T-helper 1 cell treated with Interleukin-12 subunit alpha and Interleukin-12 subunit beta and Interleukin-4 antibody, amounts not matched to agents 30 ng/mL and 1 ng/mL, for 36 hours (primary cell): ENCODE measurements around the gene VCL. TPM values are rescaled to one million over a fixed set of nuclear protein-coding genes. Genes with fewer than 3 reads are reported as not detected.
"Not testable (repeated sequence)": the region's sequence is repeated elsewhere in the genome, so short reads cannot be mapped to it uniquely, and the experiment has no call there.

Experiments used
- intact Hi-C: fragments of 100-400 bp; cut with micrococcal nuclease; formaldehyde crosslinking; loops from one replicate; pipeline ENCODE4 v1.15.1; 2024
- total RNA-seq: library from RNA; stranded (reverse); gene quantifications from 2 replicates; pipeline ENCODE4 v1.2.3, GENCODE V29; 2022

The VCL gene
- 38.2 and 40.9 TPM in 2 replicates for total RNA-seq

DNA sequence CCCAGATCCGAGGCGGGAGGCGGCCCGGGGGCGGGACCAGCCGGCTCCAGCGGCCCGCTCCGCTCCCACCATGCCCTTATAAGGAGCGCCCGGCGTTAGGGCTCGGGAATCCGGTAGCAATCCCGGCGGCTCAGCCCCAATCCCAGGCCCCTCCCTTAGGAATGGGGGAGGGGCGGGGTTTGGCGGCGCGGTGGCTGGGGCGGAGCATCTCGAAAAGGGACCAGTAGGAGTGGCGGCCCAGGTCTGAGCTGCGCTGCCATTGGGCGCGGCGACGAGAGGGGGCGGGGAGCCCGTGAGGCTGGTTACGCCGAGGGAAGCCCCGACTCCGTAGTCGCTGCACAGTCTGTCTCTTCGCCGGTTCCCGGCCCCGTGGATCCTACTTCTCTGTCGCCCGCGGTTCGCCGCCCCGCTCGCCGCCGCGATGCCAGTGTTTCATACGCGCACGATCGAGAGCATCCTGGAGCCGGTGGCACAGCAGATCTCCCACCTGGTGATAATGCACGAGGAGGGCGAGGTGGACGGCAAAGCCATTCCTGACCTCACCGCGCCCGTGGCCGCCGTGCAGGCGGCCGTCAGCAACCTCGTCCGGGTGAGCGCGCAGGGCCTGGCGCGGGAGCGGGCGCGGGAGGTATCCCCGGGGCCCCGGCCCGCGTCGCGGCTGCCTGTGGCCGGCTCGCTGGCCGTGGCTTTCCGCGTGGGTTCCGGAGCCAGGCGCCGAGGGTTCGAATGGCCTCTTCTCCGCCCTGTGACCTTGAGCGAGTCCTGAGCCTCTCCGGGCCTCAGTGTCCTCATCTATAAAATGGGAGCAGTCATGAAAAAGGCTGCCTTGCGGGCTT, at the start of gene VCL:
Gene VCL (plus strand): TSS at position 330 of the 836 bp plus-strand sequence. CDS start 92 bp downstream, at position 422.
- intact Hi-C loops: loop anchor here (1.0 to 5.0 kb wide), 13 partner anchors 24 to 1234 kb away; partner anchors contain the start of genes ADK, KAT6B, NDST2 and PPP3CB

DNA sequence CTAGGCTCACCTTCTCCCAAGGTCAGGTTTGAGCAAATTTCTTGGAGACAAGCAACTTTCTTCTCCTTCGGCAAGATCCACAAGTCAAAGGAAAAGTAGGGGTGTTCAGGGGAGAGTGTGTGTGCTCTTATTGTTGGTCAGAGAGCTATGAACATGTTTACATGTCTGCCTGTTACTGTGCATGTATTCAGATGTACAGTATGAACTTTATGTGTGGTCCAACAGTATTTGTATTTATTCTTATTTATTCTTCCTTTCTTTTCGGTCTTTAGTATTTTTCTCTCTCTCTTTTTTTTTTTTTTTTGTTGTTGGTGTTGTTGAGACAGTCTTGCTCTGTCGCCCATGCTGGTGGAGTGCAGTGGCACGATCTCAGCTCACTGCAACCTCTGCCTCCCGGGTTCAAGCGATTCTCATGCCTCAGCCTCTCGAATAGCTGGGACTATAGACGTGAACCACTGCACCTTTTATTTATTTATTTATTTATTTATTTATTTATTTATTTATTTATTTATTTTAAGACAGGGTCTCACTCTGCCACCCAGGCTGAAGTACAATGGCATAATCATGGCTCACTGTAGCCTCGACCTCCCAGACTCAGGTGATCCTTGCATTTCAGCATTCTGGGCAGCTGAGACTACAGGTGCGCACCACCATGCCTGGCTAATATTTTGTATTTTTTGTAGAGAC, 48.8 kb upstream of the VCL start:
- intact Hi-C loops: no loop called here

DNA sequence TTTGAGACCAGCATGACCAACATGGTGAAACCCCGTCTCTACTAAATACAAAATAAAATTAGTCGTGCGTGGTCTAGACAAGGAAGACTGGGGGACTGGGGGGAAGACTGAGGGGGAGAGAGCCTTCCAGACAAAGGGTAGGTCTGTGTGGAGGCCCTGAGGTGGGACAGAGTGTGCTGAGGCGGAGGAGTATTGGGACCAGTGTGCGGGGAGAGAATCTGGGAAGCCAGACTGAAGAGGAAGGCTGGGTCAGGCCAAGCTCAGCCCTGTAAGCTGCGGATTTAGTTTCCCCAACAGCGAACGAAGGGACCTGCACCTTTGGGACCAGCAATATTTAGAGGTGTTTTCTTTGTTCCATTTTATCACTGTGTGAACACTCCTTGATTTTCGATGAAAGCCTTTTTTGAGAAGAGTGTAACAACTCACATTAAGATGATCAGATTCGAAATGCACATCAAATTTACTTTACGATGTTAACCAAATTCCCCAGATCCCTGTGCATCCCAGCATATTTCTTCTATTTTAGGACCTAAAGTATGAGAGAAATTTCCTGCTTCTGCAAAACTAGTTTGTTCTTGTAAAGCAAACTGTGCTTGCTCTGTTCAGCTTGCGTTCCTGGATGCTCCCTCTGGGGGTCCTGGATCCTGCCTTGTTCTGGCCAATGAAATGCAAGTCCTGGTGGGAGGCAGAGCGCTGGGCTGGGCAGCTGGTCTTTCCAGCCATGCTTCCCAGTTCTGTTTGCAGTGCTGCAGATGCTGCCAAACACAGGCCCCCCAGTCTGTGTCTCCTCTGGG, 47.6 kb upstream of the VCL start:
- intact Hi-C loops: no loop called here

DNA sequence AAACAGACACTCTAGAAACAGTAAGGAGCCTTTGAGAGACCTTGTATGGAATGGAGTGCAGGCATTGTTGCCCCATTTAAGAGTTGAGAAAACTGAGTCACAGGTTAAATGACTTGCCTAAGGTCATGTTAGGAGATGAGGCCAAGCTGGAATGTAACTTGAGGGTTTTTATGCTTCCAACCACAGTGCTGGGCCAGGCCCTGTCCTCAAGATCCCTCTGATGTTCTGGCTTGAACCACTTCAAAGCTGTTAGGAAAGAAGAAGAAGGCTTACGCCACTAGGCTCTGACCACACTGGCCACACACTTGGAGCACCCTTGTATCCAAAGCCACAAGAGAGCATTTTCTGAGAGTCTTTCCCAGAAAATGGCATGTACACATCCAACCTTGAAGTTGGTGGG, 44.3 kb upstream of the VCL start:
- intact Hi-C loops: no loop called here

DNA sequence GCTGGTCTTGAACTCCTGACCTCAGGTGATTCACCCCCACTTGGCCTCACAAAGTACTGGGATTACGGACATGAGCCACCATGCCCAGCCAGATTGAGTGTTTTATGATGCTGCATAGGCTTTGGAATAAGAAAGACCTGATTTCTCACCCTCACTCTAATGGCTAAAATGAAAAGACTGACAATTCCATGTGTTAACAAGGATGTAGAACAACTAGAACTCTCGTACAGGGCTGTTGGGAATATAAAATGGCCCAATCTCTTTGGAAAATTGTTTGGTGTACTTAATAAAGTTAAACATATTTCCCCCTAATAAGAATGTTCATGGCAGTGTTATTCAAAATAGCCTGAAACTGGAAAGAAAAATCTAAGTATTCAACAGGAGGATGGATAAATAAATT, 43.2 kb upstream of the VCL start:
- intact Hi-C loops: no loop called here

DNA sequence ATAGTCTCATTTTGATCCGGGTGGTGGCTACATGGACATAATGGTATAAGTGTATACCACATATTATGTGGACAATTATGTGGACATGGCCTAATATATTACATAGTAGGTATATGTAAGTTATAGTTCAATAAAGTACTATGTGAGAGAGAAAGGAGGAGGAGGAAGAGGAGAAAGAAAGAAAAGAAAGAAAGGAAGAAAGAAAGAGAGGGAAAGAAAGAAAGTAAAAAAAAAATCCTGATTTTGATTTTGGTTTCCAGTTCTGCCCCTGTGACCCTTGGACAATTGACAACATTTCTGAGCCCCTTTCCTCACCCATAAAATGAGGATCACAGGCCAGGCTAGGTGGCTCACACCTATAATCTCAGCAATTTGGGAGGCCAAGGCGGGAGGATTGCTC, 42.2 kb upstream of the VCL start:
- intact Hi-C loops: loop anchor here (1.0 to 2.0 kb wide), 4 partner anchors 43 to 106 kb away; partner anchors contain the start of genes PLAU and VCL

DNA sequence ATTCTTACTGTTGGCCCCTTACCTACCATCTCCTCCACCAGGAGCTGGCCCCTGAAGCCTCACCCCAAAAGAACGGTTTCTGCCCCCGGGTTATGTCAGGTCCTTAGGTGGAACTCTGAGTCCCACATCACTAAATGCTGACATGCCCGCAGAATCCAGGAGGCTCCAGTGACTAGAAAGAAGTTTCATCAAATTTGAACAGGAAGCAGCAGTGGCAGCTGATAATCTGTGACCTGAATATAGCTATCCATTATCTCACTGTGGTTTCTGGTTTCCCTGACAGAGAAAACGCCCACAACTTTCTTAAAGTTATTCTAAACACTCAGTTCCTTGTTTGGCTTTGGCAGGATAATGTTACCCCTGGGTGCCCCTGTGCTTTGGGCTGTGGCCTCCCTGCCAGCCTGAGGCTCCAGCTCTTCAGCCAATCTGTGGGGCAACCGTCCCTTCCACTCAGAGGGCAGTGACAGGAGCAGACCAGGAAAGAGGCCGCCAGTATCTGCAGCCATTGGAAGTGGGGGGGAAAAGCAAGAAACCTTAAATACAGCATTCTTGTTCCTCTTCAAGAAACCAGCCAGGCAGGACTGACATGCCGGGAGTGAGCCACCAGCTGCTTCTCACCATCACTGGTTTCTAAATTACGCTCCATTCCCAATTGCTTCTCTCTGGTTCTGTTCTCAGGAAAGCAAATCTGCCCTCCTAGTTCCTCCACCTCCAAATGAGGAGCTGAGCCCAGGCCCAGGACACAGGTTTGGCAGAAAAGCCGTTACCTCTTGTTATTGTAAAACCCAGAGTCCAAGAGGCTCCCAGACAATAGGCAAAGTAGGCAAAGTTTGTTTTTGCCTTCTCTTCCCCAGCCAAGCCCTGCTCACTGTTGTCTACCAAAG, 41.2 kb upstream of the VCL start:
- intact Hi-C loops: loop anchor here (1.0 to 2.0 kb wide), 8 partner anchors 18 to 125 kb away; partner anchors contain the start of genes PLAU and VCL

DNA sequence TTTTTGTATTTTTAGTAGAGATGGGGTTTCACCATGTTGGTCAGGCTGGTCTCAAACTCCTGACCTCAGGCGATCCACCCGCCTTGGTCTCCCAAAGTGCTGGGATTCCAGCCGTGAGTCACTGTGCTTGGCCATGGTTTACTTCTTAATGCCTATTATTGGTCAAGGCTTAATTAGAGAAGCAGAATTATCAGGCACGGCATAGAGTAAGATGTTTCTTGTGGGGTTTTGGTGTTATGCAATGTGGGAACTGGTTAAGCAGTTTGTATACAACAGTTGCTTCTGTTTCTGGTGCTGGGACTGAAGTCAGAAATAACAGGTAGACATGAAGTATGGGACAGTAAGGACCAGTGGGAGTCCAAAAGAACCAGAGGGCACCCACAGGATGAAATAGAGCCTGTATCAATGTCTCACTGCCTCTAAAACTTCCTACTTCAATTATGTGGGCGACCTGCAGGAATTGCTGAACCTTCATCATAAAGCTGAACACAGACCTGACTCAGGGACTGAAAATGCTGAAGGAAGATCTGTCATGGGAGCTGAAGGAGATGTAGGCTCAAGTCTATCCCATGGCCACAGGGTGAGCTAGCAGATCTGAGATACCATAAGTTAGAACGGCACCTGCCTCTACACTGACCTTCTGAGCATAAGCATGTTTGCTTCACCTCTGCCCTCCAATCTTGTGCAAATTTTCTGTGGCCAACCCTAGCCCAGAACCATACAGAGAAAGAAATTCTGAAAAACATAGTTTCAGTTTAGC, 38.3 kb upstream of the VCL start:
- intact Hi-C loops: no loop called here

DNA sequence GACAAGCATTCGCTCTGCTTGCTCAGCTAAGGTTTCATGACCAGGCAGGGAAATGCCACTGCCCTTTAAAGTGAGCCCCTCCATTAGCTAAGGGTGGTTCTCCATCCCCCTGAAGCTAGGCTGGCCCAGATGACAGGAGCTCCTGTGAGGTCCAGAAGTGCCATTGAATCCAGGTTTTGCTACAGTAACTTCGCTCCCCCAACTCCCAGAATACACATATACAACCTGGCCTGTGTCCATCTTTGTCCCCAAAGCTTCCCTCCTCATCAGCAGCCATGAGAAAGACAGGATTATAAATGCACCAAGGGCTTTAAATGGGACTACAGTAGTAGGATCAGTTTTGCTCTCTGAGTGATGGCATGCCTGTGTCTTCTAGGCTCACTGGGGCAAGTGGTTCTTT, 35.5 kb upstream of the VCL start:
- intact Hi-C loops: no loop called here

DNA sequence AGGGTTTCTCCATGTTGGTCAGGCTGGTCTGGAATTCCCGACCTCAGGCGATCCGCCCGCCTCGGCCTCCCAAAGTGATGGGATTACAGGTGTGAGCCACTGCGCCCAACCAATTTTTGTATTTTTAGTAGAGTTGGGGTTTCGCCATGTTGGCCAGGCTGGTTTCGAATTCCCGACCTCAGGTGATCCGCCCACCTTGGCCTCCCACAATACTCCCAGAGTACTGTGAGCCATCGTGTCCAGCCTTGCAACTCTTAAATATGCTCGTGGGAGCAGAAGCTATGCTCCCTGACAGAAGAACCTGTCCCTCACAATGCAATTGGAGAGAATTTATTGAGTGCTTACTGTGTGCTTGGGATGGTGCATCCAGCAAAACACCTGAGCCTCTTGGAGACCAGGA, 34.4 kb upstream of the VCL start:
- intact Hi-C loops: not testable (repeated sequence)

DNA sequence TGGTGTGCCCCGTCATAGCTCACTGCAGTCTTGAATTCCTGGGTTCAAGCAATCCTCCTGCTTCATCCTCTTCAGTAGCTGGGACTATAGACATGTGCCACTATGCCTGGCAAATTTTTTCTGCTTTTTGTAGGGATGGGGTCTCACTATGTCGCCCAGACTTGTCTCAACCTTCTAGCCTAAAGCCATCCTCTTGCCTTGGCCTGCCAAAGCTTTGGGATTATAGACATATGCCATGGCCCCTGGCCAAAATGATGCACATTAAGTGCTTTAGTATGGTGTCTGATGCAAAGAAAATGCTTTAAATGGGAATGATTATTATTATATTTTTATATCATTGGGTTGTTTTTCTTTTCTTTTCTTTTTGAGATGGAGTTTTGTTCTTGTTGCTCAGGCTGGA, 33.2 kb upstream of the VCL start:
- intact Hi-C loops: no loop called here

DNA sequence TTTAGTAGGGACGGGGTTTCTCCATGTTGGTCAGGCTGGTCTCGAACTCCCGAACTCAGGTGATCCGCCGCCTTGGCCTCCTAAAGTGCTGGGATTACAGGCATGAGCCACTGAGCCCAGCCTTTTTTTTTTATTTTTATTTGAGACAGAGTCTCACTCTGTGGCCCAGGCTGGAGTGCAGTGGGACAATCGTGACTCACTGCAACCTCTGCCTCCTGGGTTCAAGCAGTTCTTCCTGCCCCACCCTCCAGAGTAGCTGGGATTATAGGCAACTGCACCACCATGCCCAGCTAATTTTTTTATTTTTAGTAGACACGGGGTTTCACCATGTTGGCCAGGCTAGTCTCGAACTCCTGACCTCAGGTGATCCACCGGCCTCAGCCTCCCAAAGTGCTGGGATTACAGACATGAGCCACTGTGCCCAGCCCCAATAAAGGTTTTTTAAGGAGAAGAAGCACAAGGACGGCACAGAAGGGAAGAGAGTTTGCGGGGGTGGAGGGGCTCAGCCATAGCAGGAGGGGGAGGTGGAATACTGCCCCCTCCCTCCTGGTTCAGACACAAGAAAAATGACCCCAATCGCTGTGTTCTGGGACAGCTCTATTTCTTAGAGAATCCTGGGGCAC, 32.5 kb upstream of the VCL start:
- intact Hi-C loops: not testable (repeated sequence)

DNA sequence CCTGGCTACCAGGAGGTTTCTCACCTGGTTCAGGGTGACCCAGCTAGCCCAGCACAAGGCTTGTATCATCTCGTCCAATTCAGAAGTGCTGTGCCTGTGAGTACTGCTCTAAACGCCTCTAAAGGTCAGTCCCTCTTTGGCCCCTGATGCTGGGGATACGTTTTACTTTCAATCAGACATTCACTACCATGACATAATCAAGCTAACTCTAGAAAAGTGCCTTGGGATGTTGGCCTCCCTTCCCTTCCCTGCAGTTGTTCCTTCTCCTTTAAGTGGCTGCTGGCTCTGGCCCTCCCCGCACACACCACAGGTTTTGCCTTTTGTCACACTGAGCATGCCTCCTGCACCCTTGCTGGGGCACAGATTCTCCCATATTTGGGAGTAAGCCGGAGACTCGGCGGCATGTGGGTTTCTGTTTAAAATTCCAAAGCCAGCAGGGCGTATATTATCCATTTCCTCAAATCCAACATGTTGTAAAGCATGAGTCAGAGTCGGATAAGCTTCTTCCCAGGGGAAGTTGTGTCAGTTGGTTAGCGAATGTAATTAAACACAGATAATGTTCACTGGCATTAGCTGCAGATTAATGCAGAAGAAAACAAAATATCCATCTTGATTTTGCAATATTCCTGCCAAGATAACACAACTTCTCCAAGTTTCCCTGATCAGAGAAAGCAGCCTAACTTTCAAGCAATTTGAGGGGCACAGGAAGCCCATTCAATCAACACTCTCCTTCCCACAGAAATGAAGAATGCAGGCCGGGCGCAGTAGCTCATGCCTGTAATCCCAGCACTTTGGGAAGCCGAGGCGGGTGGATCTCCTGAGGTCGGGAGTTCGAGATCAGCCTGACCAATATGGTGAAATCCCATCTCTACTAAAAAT, 31.8 kb upstream of the VCL start:
- intact Hi-C loops: no loop called here

DNA sequence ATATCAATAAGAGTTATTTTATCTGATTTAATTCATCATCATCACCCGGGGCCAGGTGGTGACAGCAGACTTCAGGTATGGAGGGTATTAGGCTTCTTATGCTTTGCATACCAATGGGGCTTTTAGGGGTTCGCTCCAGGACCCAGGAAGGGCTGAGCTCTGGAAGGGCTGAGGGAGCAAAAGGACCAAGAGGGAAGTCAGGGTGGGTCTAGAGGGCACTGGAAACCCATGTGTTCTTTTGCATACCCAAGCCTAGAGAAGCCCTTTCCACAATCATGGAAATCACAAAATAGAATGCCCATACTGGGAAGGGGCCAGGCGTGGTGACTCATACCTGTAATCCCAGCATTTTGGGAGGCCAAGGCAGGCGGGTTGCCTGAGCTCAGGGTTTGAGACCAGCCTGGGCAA, 30.9 kb upstream of the VCL start:
- intact Hi-C loops: no loop called here

DNA sequence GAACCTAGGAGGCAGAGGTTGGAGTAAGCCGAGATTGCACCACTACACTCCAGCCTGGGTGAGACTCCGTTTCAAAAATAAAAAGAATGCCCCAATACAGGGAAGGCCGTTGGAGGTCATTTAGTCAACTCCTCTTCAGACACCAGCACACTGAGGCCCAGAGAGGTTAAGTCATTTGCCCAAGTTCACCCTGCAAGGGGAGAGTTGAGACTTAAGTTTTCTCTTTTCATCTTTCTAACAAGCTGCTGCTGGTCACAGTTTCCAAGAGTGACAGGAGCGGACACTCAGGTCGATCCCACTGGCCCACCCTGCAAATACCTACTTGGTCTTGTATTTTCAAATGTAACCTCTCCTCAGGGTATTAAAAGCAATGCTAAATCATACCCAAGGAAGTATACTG, 30.4 kb upstream of the VCL start:
- intact Hi-C loops: no loop called here

DNA sequence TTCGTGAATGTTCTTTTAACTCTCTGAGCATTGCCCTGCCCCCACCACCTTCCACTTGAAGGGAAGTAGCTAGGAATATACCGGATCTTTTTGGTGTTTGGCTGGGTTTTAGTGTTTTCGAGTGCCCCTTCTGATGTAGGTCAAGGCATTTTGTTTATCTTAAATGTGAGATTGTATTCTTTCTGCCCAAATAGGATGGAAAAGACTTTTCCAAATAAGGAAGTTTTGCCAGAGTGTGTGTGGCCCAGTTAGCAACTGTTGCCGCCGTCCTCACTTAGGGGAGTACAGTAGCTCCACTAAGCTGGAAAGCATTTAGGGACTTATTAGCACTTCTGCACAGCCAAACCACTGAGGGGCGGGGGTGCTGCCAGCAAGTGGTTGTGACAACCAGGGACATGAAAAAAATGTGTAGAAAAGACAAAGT, 29.8 kb upstream of the VCL start:
- intact Hi-C loops: no loop called here

DNA sequence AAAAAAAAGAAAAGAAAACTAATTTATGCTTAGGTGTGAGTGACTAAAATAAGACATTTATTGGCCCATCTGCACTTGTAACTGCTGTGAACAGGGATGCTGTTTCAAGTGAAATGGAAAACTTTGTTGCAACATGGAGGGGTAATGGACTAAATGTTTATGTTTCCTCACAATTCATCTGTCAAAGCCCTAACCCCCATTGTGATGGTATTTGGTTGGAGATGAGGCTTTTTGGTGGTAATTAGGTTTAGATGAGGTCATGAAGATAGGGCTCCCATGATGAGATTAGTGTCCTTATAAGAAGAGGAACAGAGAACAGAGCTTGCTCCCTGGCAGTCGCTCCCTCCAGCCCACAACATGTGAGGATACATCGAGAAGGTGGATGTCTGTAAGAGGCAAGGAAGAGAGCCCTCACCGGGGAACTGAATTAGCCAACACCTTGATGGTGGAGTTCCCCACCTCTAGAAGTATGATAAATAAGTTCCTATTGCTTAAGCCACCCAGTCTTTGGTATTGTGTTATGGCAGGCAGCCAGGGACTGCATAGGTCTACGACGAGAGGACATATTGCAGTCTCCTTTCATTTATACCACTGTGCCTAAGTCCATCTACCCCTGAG, 28.6 kb upstream of the VCL start:
- intact Hi-C loops: no loop called here

DNA sequence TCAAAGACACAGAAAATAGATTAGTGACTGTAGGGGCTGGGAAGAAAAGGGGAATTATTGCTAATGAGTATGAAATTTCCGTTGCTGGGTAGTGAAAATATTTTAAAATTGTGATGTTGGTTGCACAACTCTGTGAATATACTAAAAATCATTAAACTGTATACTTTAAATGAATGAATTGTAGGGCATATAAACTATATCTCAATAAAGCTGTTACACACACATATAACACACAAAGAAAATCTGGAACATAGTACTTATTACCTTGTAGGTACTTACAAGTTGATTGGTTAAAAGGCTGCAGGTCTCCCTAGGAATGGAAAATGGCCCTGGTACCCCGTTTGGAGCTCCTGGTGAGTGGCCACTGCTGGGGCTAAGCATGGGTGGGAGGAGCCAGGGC, 27.1 kb upstream of the VCL start:
- intact Hi-C loops: no loop called here
